Daoy (cell line): ENCODE results near the gene TMEM181. TPM values are rescaled to one million over a fixed set of nuclear protein-coding genes. Genes with fewer than 3 reads are reported as not detected.
"Not testable (repeated sequence)": the region's sequence is repeated elsewhere in the genome, so short reads cannot be mapped to it uniquely, and the experiment has no call there.

Source experiments
- DNase-seq: peaks from one replicate; pipeline ENCODE4 v3.0.0-alpha.2; 2015; ENCODE audit warnings: low read depth
- total RNA-seq: library from RNA; depleted of rRNA; stranded (reverse); fragments of >200 nt; shearing (Covaris generic); gene quantifications from 2 replicates; pipeline ENCODE4 v1.2.3, GENCODE V29; 2014

The TMEM181 gene
- total RNA-seq, 1 experiment from 2014 or later = 28.3 TPM

DNA sequence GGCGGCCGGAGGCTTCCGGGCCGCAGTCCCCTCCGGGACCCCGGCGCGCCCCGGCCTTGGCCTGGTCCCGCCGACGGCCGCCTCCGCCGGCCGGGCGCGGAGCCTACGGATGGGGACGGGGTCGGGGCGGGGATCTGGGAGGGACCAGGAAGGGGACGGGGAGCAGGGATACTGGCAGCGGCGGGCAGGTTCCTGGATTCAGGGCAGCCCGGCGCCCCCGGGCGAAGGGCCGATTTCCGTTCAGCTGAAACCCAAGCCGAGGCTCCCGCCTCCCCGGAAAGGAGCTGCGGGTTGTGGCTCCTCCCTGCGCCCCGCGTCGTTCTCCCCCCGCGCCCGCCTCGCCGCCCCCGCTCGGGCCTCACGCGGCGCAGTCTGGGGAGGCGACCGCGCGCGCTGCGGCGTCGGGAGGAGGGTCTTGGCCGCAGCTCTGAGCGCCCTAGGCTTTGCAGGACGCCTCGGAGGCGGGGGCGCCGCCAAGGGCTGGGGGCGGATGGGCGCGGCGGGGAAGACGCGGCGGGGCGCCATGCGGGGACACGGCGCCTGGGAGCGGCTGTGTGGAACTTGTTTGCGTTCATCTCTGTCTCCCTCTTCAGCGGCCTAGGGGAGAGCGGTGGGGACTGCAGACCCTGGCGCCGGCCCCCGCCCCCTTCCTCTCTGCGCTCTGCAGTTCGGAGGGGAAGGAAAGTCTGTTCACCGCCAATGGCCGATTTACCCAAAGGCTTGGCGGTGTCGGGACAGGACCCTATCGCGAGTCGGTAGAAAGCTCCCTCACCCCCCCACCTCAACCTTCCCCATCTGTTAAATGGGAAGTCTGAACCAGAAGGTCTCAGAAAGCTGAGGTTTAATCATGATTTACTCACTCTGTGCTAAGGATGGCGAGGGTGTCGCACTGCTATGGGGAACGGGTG is 22.7 kb upstream of the TMEM181 start:
- peak; percentile 43 for DNase-seq

- DNase-seq = no peak
These were observed 21.1 kb upstream of the TMEM181 start for GRCh38 chr6:158538741-158539140.

DNA sequence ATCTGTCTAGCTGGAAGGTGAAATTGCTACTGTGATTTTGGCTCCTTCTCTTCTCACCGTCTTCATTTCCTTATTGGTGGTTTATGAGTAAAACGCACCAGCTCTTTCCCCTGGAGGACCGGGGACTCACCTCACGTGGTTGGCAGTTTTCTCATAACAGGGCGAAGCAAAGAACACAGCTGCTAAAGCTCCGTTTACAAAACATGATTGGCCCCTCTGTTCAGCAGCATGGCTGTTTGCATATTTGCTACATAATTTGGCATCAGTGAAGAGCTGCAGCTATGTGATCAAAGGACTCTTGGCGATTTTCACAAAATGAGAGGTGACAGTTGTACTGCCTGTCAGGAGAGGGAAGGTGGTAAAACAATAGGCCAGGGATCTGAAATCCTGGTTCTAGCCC is 20.5 kb upstream of the TMEM181 start:
- DNase-seq = no peak

GRCh38 chr6:158539881-158540280 is 20.0 kb upstream of the TMEM181 start:
- DNase-seq = no peak

GRCh38 chr6:158543606-158544185 is 16.2 kb upstream of the TMEM181 start:
- no peak for DNase-seq

- no peak for DNase-seq
These were observed 15.5 kb upstream of the TMEM181 start for GRCh38 chr6:158544428-158544827.

- DNase-seq = no peak
These were observed 14.6 kb upstream of the TMEM181 start for GRCh38 chr6:158545043-158545966.

- DNase-seq = no peak
These were observed 11.3 kb upstream of the TMEM181 start for GRCh38 chr6:158548418-158549161.

DNA sequence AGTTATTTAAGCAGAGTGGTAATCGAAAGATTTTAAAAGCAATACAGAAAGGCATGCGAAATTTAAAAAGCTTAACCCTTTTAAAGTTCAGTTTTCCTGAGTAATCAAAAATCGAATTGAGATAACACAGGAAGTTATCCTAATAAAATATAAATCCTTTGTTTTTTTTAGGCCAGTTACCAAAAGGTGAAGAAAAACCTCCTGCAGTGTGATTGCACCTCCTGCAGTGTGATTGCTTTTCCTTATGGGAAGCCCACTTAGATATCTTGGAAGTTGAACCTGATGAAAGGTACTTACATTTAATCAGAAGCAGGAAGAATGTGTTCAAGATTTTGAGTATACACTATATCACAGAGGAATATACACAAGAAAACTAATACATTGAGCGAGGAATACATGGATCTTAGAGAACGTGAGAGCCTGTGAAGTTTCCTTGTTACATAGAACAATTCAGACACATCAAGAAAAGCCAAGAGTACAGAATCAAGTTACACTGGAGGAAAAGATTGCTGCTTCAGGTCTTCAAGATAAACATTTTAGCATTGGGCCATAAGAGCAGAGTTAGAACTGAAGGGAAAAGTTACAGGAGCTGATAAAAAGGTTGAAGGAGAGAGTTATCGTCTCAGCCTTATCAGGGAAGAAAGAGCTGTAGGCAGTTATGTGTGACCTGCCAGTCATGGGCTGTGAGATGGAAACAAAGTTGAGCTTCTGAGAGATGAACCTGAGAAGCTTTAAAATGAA is 7.7 kb upstream of the TMEM181 start:
- DNase-seq = no peak

- DNase-seq = no peak
These were observed 7.1 kb upstream of the TMEM181 start for GRCh38 chr6:158552796-158553138.

GRCh38 chr6:158554611-158555361 is 5.1 kb upstream of the TMEM181 start:
- no peak for DNase-seq

DNA sequence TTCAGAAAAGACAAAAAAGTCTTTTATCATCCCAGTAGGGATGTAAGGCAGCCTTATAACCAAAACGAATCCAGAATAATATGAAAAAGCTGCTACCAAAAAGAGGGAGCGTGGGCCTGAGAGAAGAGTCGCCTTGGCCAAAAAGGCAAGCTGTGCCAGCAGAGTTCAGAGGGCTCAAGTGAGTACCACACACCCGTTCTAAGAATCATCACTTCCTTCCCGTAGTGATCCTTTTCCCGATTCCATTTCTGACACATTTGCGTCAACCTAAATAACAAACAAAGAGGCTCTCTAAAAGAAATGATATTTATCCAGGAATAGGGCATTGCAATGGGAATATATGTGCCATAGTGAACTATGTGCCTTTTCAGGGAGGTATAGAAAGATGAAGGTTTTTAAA is 3.8 kb upstream of the TMEM181 start:
- DNase-seq = no peak

DNA sequence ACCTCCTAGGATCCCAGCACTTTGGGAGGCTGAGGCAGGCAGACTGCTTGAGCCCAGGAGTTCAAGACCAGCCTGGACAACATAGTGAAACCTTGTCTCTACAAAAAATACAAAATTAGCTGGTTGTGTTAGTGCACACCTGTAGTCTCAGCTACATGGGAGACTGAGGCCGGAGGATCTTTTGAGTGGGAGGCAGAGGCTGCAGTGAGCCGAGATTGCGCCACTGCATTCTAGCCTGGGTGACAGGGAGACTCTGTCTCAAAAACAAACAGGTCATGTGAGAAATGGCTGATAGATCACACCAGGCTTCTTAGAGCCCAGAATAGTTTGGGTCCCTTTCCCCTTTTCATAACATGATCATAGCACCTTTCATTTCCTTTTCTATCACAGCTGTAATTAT is 2.8 kb upstream of the TMEM181 start:
- DNase-seq = not testable (repeated sequence)

GRCh38 chr6:158557927-158558326 is 2.0 kb upstream of the TMEM181 start:
- DNase-seq = no peak

DNA sequence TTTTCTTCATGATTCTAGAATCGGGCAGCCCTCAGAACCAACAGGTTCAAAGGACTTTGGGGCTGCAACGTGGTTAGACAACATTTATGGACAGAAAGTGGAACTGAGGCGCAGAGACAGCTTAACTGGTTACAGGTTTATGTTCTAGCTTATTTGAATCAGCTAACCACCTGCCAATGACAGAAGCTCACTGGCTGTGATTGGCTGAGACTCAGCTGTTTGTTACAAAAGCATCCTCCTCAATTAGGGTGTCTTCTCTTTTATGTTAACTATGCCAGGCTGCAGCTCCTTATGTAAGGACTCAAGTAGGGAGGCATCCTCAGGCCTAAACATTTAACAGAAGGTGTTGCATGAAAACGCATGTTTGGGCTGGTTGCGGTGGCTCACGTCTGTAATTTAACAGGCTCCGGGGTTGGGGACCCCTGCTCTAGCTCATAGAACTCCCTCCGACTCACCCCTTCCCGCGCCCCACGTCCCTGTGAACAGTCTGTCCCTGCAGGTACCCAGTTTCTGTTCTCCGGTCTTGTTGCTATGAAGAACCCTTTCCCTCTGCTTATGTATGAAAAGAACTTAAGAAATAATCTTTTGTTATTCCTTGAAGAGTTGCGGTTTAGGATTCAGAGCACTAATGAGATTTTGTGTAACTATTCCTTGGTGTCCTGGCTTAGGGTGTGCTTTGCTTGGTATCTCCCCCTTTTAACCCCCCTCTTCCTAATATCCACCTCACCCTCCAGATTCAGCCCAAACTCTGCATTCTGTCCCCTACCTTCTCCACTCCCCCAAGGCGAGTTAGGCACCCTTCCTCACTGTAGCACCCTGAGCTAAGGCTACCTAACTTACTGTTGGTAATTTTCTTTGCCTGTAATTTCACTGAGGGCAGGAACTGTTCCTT is 1.2 kb upstream of the TMEM181 start:
- no peak for DNase-seq

DNA sequence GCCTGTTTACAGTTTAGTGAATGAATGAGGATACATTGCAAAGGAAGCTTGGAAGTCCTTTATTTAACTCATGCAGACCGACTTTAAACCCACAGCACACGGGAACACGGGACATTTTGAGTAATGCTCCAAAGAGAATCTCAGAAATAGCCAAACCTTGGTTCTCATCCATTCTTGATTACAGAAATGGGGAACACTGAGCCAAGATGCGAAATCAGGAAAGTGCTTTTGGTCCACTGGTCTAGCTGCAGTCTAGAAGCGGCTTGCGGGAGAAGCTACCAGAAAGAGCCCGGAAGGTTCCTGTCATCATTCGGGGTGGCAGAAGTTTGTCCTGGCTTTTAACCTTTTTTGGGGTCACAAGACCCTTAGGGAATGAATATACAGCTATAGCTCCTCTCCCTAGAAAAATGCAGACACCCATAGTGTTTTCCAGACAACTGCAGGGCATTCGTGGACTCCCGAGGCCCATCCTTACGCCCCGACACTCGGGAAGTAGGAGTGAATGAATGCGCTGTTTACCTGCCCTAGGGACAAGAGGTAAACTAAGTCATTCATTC is 475 bp upstream of the TMEM181 start:
- no peak for DNase-seq

DNA sequence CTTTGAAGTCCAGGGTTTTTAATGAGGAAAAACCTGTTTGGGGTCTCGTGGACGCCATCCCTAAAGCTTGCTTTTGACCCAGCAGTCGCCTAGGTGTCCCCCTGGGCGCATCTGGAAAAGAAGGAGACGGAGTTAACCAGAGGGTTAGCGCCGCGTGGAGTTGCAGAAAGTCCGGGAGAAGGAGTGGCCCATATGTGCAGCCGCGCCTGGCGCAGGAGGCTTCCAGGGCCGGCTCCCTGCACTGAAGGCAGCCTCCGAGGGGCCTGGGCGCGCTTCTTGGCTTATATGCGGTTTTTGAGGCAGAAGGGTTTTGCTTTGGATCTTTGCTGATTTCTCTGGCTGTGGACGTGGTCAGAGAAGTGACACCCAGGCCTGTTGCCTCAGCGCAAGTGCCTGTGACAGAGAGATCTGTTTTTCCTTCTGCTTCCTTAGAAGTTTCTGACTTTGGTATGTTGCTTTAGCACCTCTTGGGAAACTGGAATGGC is 987 bp downstream of the TMEM181 start:
- DNase-seq = peak; percentile 32

GRCh38 chr6:158561321-158561884 is 1.5 kb downstream of the TMEM181 start:
- no peak for DNase-seq
